Activated CD8-positive, alpha-beta memory T cell treated with anti-CD3 and anti-CD28 coated beads, Interleukin-2, amount 50 U/mL, for 4 hours (primary cell): ENCODE results near the gene LMO7.

Experiments
- DNase-seq: peaks from one replicate; pipeline ENCODE4 v3.0.0-alpha.2; 2020

LMO7 gene

DNA sequence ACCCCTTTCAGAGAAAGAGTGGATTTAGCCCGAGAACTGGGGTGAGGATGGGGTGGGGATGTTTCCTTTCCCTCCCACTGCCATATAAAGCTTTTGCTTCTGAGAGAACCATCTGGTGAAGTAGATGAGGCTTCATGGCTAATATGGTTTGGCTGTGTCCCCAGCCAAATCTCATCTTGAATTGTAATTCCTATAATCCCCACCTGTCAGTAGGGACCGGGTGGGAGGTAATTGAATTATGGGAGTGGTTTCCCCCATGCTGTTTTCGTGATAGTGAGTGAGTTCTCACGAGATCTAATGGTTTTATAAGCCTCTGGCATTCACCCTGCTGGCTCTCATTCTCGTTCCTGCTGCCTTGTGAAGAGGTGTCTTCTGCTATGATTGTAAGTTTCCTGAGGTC is 270.9 kb downstream of the LMO7 start:
- DNase-seq = no peak

GRCh38 chr13:75908141-75908540 is 272.0 kb downstream of the LMO7 start:
- DNase-seq = no peak
